DND-41 (cell line): ENCODE data around the gene XPR1.

Experiments
- ATAC-seq: fragments of 200-7000 bp; cut with Tn5 transposase; 3 replicates; pipeline ENCODE4 v1.9.1; 2021; ENCODE audit warnings: low read depth; ENCODE audit not compliant: insufficient read depth
- DNase-seq: peaks from one replicate; pipeline ENCODE4 v3.0.0-alpha.2; 2020
- H2AFZ ChIP-seq: 2 replicates; pipeline ENCODE4 v1.6.0; 2012; ENCODE audit warnings: low read depth, low read length
- H3K27ac ChIP-seq: 2 replicates; pipeline ENCODE4 v1.5.1; 2012; ENCODE audit warnings: low read length, inconsistent platforms
- H3K27me3 ChIP-seq: fragments of 200-600 bp; sonication (generic); 2 replicates; pipeline ENCODE4 v1.6.0; 2012; ENCODE audit warnings: low read length, mild to moderate bottlenecking, inconsistent platforms; ENCODE audit not compliant: insufficient read depth, poor library complexity
- H3K36me3 ChIP-seq: 2 replicates; pipeline ENCODE4 v1.5.1; 2012; ENCODE audit warnings: low read length, inconsistent platforms; ENCODE audit not compliant: insufficient read depth
- H3K4me1 ChIP-seq: 2 replicates; pipeline ENCODE4 v1.5.1; 2012; ENCODE audit warnings: mild to moderate bottlenecking, low read length; ENCODE audit not compliant: insufficient read depth
- H3K4me2 ChIP-seq: 2 replicates; pipeline ENCODE4 v1.6.0; 2012; ENCODE audit warnings: mild to moderate bottlenecking, moderate library complexity, low read length, inconsistent platforms; ENCODE audit not compliant: insufficient read depth
- H3K4me3 ChIP-seq, 2 experiments: fragments of 200-600 bp in 1 of 2; shearing (Covaris generic) in 1 of 2; 2 replicates each; pipeline ENCODE4 v1.5.1; 2012 to 2016; ENCODE audit warnings: inconsistent platforms in 2 of 2, low read length in 2 of 2, mild to moderate bottlenecking in 2 of 2, low read depth in 1 of 2, moderate library complexity in 1 of 2
- H3K79me2 ChIP-seq: 2 replicates; pipeline ENCODE4 v1.6.0; 2012; ENCODE audit warnings: low read length, inconsistent platforms; ENCODE audit not compliant: insufficient read depth
- H3K9ac ChIP-seq: 2 replicates; pipeline ENCODE4 v1.6.0; 2012; ENCODE audit warnings: low read depth, mild to moderate bottlenecking, inconsistent platforms, low read length, moderate library complexity
- H3K9me3 ChIP-seq: 2 replicates; pipeline ENCODE4 v1.5.1; 2012; ENCODE audit warnings: low read length, moderate library complexity, mild to moderate bottlenecking, inconsistent platforms; ENCODE audit not compliant: insufficient read depth, severe bottlenecking
- H4K20me1 ChIP-seq: 2 replicates; pipeline ENCODE4 v1.6.0; 2012; ENCODE audit warnings: low read length; ENCODE audit not compliant: insufficient read depth
- CTCF ChIP-seq: IDR thresholded peaks from 2 replicates; pipeline ENCODE4 v1.5.1; 2012; ENCODE audit warnings: borderline replicate concordance, low read length, moderate library complexity, mild to moderate bottlenecking; ENCODE audit not compliant: poor library complexity, severe bottlenecking; ENCODE audit errors: extremely low read depth
- EZH2 ChIP-seq: IDR thresholded peaks from 3 replicates; pipeline ENCODE4 v1.6.1; 2012; ENCODE audit warnings: borderline replicate concordance, low read depth, mild to moderate bottlenecking, moderate library complexity, low read length, inconsistent platforms; ENCODE audit not compliant: severe bottlenecking

XPR1 gene

GRCh38 chr1:180603223-180603849 lies 28.5 kb upstream of the XPR1 start:
- no peaks in the 10 kb centered on the region for H4K20me1 ChIP-seq
- H3K36me3 ChIP-seq, result no peaks in the 10 kb centered on the region
- no peaks in the 10 kb centered on the region for H3K4me1 ChIP-seq
- no peak overlapping the region for H2AFZ ChIP-seq
- ATAC-seq (no peak), DNase-seq (no peak)
- H3K79me2 ChIP-seq, result no peaks in the 10 kb centered on the region
- H3K27ac ChIP-seq, result no peak overlapping the region
- H3K27me3 ChIP-seq, result no peaks in the 10 kb centered on the region
- no peaks in the 10 kb centered on the region for H3K9me3 ChIP-seq
- H3K4me3 ChIP-seq, result no peak overlapping the region
- no peak overlapping the region for H3K4me2 ChIP-seq
- no peak overlapping the region for H3K9ac ChIP-seq
- TF ChIP-seq CTCF, result no peak
- no peak for TF ChIP-seq EZH2

- H3K4me1 ChIP-seq, result no peaks in the 10 kb centered on the region
- no peak for TF ChIP-seq EZH2
- no peak for TF ChIP-seq CTCF
- no peak overlapping the region for H3K27ac ChIP-seq
- no peaks in the 10 kb centered on the region for H3K27me3 ChIP-seq
- no peaks in the 10 kb centered on the region for H4K20me1 ChIP-seq
- H3K4me2 ChIP-seq, result no peak overlapping the region
- H3K4me3 ChIP-seq, result no peak overlapping the region
- ATAC-seq (no peak), DNase-seq (no peak)
- H3K36me3 ChIP-seq, result no peaks in the 10 kb centered on the region
- H3K9ac ChIP-seq, result no peak overlapping the region
- no peaks in the 10 kb centered on the region for H3K79me2 ChIP-seq
- H3K9me3 ChIP-seq, result no peaks in the 10 kb centered on the region
- H2AFZ ChIP-seq, result no peak overlapping the region
Observed at GRCh38 chr1:180603850-180604226, 28.0 kb upstream of the XPR1 start.

GRCh38 chr1:180606155-180606554 lies 25.7 kb upstream of the XPR1 start:
- Histone ChIP-seq H3K9me3 (no peaks in the 10 kb centered on the region), H3K27me3 (no peaks in the 10 kb centered on the region), H3K79me2 (no peaks in the 10 kb centered on the region), H3K4me1 (no peaks in the 10 kb centered on the region), H3K9ac (no peak overlapping the region), H2AFZ (no peak overlapping the region), H3K27ac (no peak overlapping the region), H3K4me2 (no peak overlapping the region), H3K36me3 (no peaks in the 10 kb centered on the region), H4K20me1 (no peaks in the 10 kb centered on the region), H3K4me3 (no peak overlapping the region)
- DNase-seq (no peak), ATAC-seq (no peak)
- no peak for TF ChIP-seq EZH2
- TF ChIP-seq CTCF, result no peak
